Suprapubic skin (tissue), 3 donors: ENCODE measurements around the gene CLEC16A.

ENCODE experiments used
- CTCF ChIP-seq, 2 donors: fragments of 200-600 bp in 1 of 2; fragments of 450-650 bp in 1 of 2; sonication (generic) in 1 of 2; IDR thresholded peaks; one replicate each; pipeline ENCODE4 v1.5.1; 2016 to 2019; ENCODE audit warnings: antibody characterized with exemption in 2 of 2, mild to moderate bottlenecking in 1 of 2, moderate library complexity in 1 of 2
- POLR2A ChIP-seq, 2 donors: fragments of 450-650 bp; IDR thresholded peaks; one replicate each; pipeline ENCODE4 v1.6.1; 2017; ENCODE audit warnings: antibody characterized with exemption in 2 of 2, mild to moderate bottlenecking in 2 of 2, moderate library complexity in 2 of 2

GRCh38 chr16:11135464-11135973, 191.2 kb downstream of the CLEC16A start:
- TF ChIP-seq CTCF (IDR thresholded peaks at IDR 0.05) (no peak), POLR2A (IDR thresholded peaks at IDR 0.05) (no peak)
